K562 (cell line): ENCODE data around the gene SETSIP. TPM values are rescaled to one million over a fixed set of nuclear protein-coding genes. Genes with fewer than 3 reads are reported as not detected.

Experiments
- ATAC-seq: fragments of 200-7000 bp; cut with Tn5 transposase; 3 replicates; pipeline ENCODE4 v1.9.1; 2020; ENCODE audit warnings: moderate library complexity
- BruUV-seq: library from RNA; stranded (reverse); fragments of 400-500 nt; replicated peaks from 2 replicates; lab custom pipeline; 2021; lab: Mats Ljungman, UMichigan
- CTCF ChIA-PET: fragments of 300-600 bp; formaldehyde crosslinking; extraction: SDS; loops from one replicate; lab custom pipeline; 2021; ENCODE audit warnings: low intra/inter-chr PET ratio; lab: Yijun Ruan, JAX
- POLR2A ChIA-PET: fragments of 300-600, 350-650 bp; sonication (Branson Sonifier 250); formaldehyde crosslinking; extraction: SDS; loops from one replicate; lab custom pipeline; 2021; ENCODE audit warnings: antibody characterized with exemption, inconsistent platforms; lab: Yijun Ruan, JAX
- DNase-seq, 4 experiments: peaks; one replicate each; pipeline versions ENCODE4 v3.0.0 to v3.0.0-alpha.2; 2011 to 2018; ENCODE audit warnings: low spot score in 3 of 4, mixed read lengths in 3 of 4; ENCODE audit errors: extremely low read depth in 1 of 4
- FAIRE-seq: peaks from 2 replicates; lab custom pipeline; 2011; peaks lifted over from hg19 to GRCh38; lab: Jason Lieb, UNC
- H2AFZ ChIP-seq: 2 replicates; pipeline ENCODE4 v1.6.0; 2011; ENCODE audit warnings: low read depth, low read length, control low read depth, inconsistent platforms
- H3K27ac ChIP-seq: fragments of 200-600 bp; 3 replicates; pipeline ENCODE4 v1.8.0; 2011; ENCODE audit warnings: low read depth, mild to moderate bottlenecking, control low read depth, inconsistent platforms, low read length, moderate library complexity, mixed read lengths; ENCODE audit errors: extremely low read depth
- H3K27me3 ChIP-seq, 2 experiments: fragments of 300-600 bp in 1 of 2; 2 replicates in 1 of 2; 3 replicates in 1 of 2; pipeline versions ENCODE4 v1.6.0 to v1.8.0; 2011; ENCODE audit warnings: inconsistent platforms in 2 of 2, low read length in 2 of 2, mild to moderate bottlenecking in 1 of 2, mixed read lengths in 1 of 2, moderate library complexity in 1 of 2; ENCODE audit not compliant: control insufficient read depth in 2 of 2, insufficient read depth in 2 of 2
- H3K36me3 ChIP-seq: fragments of 300-600 bp; 3 replicates; pipeline ENCODE4 v1.8.0; 2011; ENCODE audit warnings: mild to moderate bottlenecking, low read length, inconsistent platforms; ENCODE audit not compliant: control insufficient read depth, insufficient read depth
- H3K4me1 ChIP-seq, 2 experiments: fragments of 200-600 bp in 1 of 2; replicated peaks in 1 of 2; 2 replicates in 1 of 2; 3 replicates in 1 of 2; pipeline versions ENCODE4 v1.5.1 to v1.8.0; 2011; ENCODE audit warnings: inconsistent platforms in 2 of 2, low read length in 2 of 2, mild to moderate bottlenecking in 1 of 2, mixed read lengths in 1 of 2, moderate library complexity in 1 of 2; ENCODE audit not compliant: control insufficient read depth in 2 of 2, insufficient read depth in 2 of 2
- H3K4me2 ChIP-seq: 2 replicates; pipeline ENCODE4 v1.6.1; 2011; ENCODE audit warnings: low read length, control low read depth, inconsistent platforms, mixed read lengths; ENCODE audit not compliant: insufficient read depth
- H3K4me3 ChIP-seq: fragments of 200-600 bp; sonication (generic), shearing (Covaris generic); 2 replicates; pipeline ENCODE4 v1.5.1; 2016; ENCODE audit warnings: control low read depth, inconsistent platforms
- H3K79me2 ChIP-seq: fragments of 200-600 bp; 3 replicates; pipeline ENCODE4 v1.8.0; 2011; ENCODE audit warnings: low read length, inconsistent platforms; ENCODE audit not compliant: control insufficient read depth, insufficient read depth
- H3K9ac ChIP-seq, 2 experiments: 2 replicates each; pipeline versions ENCODE4 v1.6.0 to v1.6.1; 2011; ENCODE audit warnings: low read depth in 2 of 2, low read length in 2 of 2, control low read depth in 1 of 2, inconsistent platforms in 1 of 2, mild to moderate bottlenecking in 1 of 2, mixed read lengths in 1 of 2; ENCODE audit not compliant: insufficient read depth in 1 of 2
- H3K9me1 ChIP-seq: one replicate; pipeline ENCODE4 v1.6.0; 2011; ENCODE audit warnings: inconsistent platforms, mild to moderate bottlenecking, low read length, moderate library complexity; ENCODE audit not compliant: control insufficient read depth, insufficient read depth
- H3K9me3 ChIP-seq: replicated peaks from 2 replicates; pipeline ENCODE4 v1.5.1; 2011; ENCODE audit warnings: low read depth, low read length, inconsistent platforms; ENCODE audit not compliant: control insufficient read depth, insufficient read depth
- H4K20me1 ChIP-seq: replicated peaks from 2 replicates; pipeline ENCODE4 v1.6.1; 2011; ENCODE audit warnings: low read length, inconsistent platforms, mixed read lengths; ENCODE audit not compliant: control insufficient read depth, insufficient read depth
- ELF4 ChIP-seq: fragments of 450-650 bp; formaldehyde crosslinking; IDR thresholded peaks from 2 replicates; pipeline ENCODE4 v1.4.0; 2022; ENCODE audit warnings: missing genetic modification characterization
- ESRRB ChIP-seq: fragments of 250-450 bp; sonication (Bioruptor Pico); IDR thresholded peaks from 2 replicates; pipeline ENCODE4 v1.5.0; 2020; ENCODE audit warnings: mild to moderate bottlenecking, moderate library complexity, borderline replicate concordance
- ZNF717 ChIP-seq: fragments of 250-450 bp; sonication (Bioruptor Pico); IDR thresholded peaks from 2 replicates; pipeline ENCODE4 v1.5.0; 2021
- WGBS: fragments of 100-300 bp; shearing (Covaris generic); methylation state at CpG from one replicate; pipeline ENCODE4 v1.1.6; 2016; ENCODE audit warnings: low coverage, mixed read lengths; ENCODE audit not compliant: insufficient coverage; ENCODE audit errors: missing lambda C conversion rate; 5-methylcytosine and 5-hydroxymethylcytosine counted together
- in situ Hi-C: fragments of 300-500 bp; cut with MboI; formaldehyde crosslinking; loops from 4 replicates; pipeline ENCODE4 v1.15.0; 2018; ENCODE audit warnings: inconsistent platforms, mixed read lengths
- intact Hi-C: fragments of 100-400 bp; cut with micrococcal nuclease; formaldehyde crosslinking; loops from 2 replicates; pipeline ENCODE4 v1.14.2; 2022
- polyA plus RNA-seq, 8 experiments: library from polyadenylated mRNA; depleted of rRNA in 4 of 8; stranded (reverse) in 5 of 8; unstranded in 3 of 8; fragments of >200 nt; fragmentation: Nextera tagmentation in 2 of 8; fragmentation: Illumina TruSeq in 1 of 8; extraction: Ambion mirVana in 2 of 8; extraction: Trizol in 1 of 8; gene quantifications; 2 replicates each; pipeline versions ENCODE4 v1.2.1 to v1.2.3, GENCODE V29; 2011 to 2014; ENCODE audit warnings: inconsistent platforms in 1 of 8, missing spikeins in 1 of 8
- total RNA-seq, 7 experiments: library from RNA; depleted of rRNA in 6 of 7; stranded (reverse); fragments of >200 nt in 6 of 7; fragmentation: Illumina TruSeq in 2 of 7; extraction: Trizol in 2 of 7; gene quantifications; 2 replicates each; pipeline versions ENCODE4 v1.2.1 to v1.2.3, GENCODE V29; 2011 to 2021; ENCODE audit warnings: low replicate concordance in 1 of 7
- TF ChIP-seq, protein P1 (sequence below), 3 experiments: IDR thresholded peaks in 2 of 3; conservative IDR thresholded peaks in 1 of 3; 2 replicates each; pipeline ENCODE4 v1.5.1; 2011 to 2012; ENCODE audit warnings: low read length in 3 of 3, mild to moderate bottlenecking in 3 of 3, control low read depth in 2 of 3, improper control_type of control experiment in 1 of 3, inconsistent platforms in 1 of 3, low read depth in 1 of 3, mixed read lengths in 1 of 3, moderate library complexity in 1 of 3; ENCODE audit not compliant: insufficient read depth in 2 of 3
- TF ChIP-seq, protein P2 (sequence below): fragments of 450-650 bp; IDR thresholded peaks from one replicate; pipeline ENCODE4 v1.6.1; 2018; ENCODE audit warnings: mild to moderate bottlenecking, moderate library complexity; ENCODE audit not compliant: partially characterized antibody

The SETSIP gene
- total and polyA plus RNA-seq, 9 of the 15 experiments (the other 6 are each of a cell fraction or from before 2014, with no cell fraction given): 0.22 to 0.43 TPM; not detected in 7

DNA sequence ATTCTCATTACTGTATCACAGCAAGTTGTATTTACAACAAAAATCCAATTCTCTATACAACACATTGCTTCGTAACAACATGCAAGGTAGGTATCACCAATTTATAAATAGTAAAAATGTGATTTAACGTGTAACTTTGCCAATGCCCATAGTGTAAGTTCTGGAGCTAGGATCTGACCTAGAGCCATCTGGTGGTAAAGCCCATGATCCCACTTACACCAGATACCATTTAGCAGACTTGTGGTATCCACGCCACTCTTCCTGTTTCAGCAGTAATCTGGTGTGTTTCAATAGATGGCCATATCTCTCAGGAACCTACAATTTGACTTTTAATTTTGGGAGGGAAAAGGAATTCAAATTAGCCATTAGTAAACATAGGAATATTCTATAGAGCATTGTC is 10.2 kb downstream of the SETSIP start:
- BruUV-seq: no TSS peak
- ChIA-PET CTCF (no interaction called here), POLR2A (no interaction called here)
- WGBS: 19% methylated on average over 3 of the region's 3 CpGs
- no peak overlapping the region for H3K4me2 ChIP-seq
- ATAC-seq (peak; percentile 64; the same call in 1 of the 3 replicates), DNase-seq (peak in 1 of 4 experiments; percentile 12), FAIRE-seq (peak; percentile 62)
- intact Hi-C loops: no loop called here
- no peaks in the 10 kb centered on the region for H3K9me3 ChIP-seq
- H3K27me3 ChIP-seq: peaks cover 0 to 4% of the 10 kb centered on the region in 2 experiments; a peak in 2 of 5 replicates
- H3K4me3 ChIP-seq: no peak overlapping the region
- no peaks in the 10 kb centered on the region for H4K20me1 ChIP-seq
- H3K36me3 ChIP-seq: no peaks in the 10 kb centered on the region
- H3K27ac ChIP-seq: no peak overlapping the region
- TF ChIP-seq ESRRB (CRISPR knock-in tag) (no peak), ZNF717 (CRISPR knock-in tag) (no peak), ELF4 (CRISPR knock-in tag) (no peak)
- TF ChIP-seq, protein P1, sequence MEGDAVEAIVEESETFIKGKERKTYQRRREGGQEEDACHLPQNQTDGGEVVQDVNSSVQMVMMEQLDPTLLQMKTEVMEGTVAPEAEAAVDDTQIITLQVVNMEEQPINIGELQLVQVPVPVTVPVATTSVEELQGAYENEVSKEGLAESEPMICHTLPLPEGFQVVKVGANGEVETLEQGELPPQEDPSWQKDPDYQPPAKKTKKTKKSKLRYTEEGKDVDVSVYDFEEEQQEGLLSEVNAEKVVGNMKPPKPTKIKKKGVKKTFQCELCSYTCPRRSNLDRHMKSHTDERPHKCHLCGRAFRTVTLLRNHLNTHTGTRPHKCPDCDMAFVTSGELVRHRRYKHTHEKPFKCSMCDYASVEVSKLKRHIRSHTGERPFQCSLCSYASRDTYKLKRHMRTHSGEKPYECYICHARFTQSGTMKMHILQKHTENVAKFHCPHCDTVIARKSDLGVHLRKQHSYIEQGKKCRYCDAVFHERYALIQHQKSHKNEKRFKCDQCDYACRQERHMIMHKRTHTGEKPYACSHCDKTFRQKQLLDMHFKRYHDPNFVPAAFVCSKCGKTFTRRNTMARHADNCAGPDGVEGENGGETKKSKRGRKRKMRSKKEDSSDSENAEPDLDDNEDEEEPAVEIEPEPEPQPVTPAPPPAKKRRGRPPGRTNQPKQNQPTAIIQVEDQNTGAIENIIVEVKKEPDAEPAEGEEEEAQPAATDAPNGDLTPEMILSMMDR (IDR thresholded peaks at IDR 0.05 in 2 of 3, conservative IDR thresholded peaks at IDR 0.05 in 1 of 3; ENCODE audit: insufficient read depth in 2 of 3, low read depth in 1 of 3, low read length in 3 of 3): peak in 1 of 3 experiments; percentile 19; a peak in 2 of 6 replicates
- TF ChIP-seq, protein P2, sequence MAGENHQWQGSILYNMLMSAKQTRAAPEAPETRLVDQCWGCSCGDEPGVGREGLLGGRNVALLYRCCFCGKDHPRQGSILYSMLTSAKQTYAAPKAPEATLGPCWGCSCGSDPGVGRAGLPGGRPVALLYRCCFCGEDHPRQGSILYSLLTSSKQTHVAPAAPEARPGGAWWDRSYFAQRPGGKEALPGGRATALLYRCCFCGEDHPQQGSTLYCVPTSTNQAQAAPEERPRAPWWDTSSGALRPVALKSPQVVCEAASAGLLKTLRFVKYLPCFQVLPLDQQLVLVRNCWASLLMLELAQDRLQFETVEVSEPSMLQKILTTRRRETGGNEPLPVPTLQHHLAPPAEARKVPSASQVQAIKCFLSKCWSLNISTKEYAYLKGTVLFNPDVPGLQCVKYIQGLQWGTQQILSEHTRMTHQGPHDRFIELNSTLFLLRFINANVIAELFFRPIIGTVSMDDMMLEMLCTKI: no peak
- no peak overlapping the region for H3K9ac ChIP-seq
- no peak overlapping the region for H2AFZ ChIP-seq
- H3K4me1 ChIP-seq: peaks cover 0 to 4% of the 10 kb centered on the region in 2 experiments; a peak in 1 of 5 replicates
- no peaks in the 10 kb centered on the region for H3K79me2 ChIP-seq
- H3K9me1 ChIP-seq: no peaks in the 10 kb centered on the region
- in situ Hi-C loops: no loop called here
